GM23338 (cell line): ENCODE data around the gene DPYSL3.

Experiments
- CREB1 ChIP-seq: fragments of 250-450 bp; sonication (Bioruptor Pico); IDR thresholded peaks from 2 replicates; pipeline ENCODE4 v1.5.0; 2020; ENCODE audit warnings: low read depth, mild to moderate bottlenecking, moderate library complexity
- EZH2 ChIP-seq: fragments of 200-600 bp; sonication (generic); IDR thresholded peaks from one replicate; pipeline ENCODE4 v1.8.0; 2017; ENCODE audit warnings: antibody characterized with exemption, mild to moderate bottlenecking, low read depth; ENCODE audit not compliant: unreplicated experiment
- EZH2phosphoT487 ChIP-seq: fragments of 200-600 bp; sonication (generic); IDR thresholded peaks from one replicate; pipeline ENCODE4 v1.8.1; 2018; ENCODE audit warnings: antibody characterized with exemption; ENCODE audit not compliant: unreplicated experiment
- JUNB ChIP-seq: IDR thresholded peaks from one replicate; pipeline ENCODE4 v1.6.1; 2016; ENCODE audit warnings: antibody characterized with exemption; ENCODE audit not compliant: unreplicated experiment
- NANOG ChIP-seq: IDR thresholded peaks from 2 replicates; pipeline ENCODE4 v1.6.1; 2016; ENCODE audit warnings: antibody characterized with exemption, borderline replicate concordance
- POLR2AphosphoS5 ChIP-seq: IDR thresholded peaks from 2 replicates; pipeline ENCODE4 v1.6.1; 2016; ENCODE audit warnings: antibody characterized with exemption, low read depth
- STAT1 ChIP-seq: IDR thresholded peaks from one replicate; pipeline ENCODE4 v1.6.1; 2016; ENCODE audit warnings: antibody characterized with exemption; ENCODE audit not compliant: unreplicated experiment
- ZNF331 ChIP-seq: fragments of 250-450 bp; sonication (Bioruptor Pico); IDR thresholded peaks from 2 replicates; pipeline ENCODE4 v1.5.0; 2020; ENCODE audit warnings: low read depth, mild to moderate bottlenecking, moderate library complexity
- TF ChIP-seq, protein P1 (sequence below), 2 experiments: fragments of 200-600 bp in 1 of 2; sonication (generic) in 1 of 2; conservative IDR thresholded peaks; 2 replicates each; pipeline versions ENCODE4 v1.5.1 to v1.6.1; 2016 to 2017; ENCODE audit warnings: antibody characterized with exemption in 2 of 2, low read depth in 2 of 2, mild to moderate bottlenecking in 2 of 2, moderate library complexity in 1 of 2
- TF ChIP-seq, protein P2 (sequence below): IDR thresholded peaks from one replicate; pipeline ENCODE4 v1.6.1; 2018; ENCODE audit warnings: antibody characterized with exemption; ENCODE audit not compliant: unreplicated experiment
- TF ChIP-seq, protein P3 (sequence below): IDR thresholded peaks from 2 replicates; pipeline ENCODE4 v1.6.1; 2016; ENCODE audit warnings: antibody characterized with exemption

DNA sequence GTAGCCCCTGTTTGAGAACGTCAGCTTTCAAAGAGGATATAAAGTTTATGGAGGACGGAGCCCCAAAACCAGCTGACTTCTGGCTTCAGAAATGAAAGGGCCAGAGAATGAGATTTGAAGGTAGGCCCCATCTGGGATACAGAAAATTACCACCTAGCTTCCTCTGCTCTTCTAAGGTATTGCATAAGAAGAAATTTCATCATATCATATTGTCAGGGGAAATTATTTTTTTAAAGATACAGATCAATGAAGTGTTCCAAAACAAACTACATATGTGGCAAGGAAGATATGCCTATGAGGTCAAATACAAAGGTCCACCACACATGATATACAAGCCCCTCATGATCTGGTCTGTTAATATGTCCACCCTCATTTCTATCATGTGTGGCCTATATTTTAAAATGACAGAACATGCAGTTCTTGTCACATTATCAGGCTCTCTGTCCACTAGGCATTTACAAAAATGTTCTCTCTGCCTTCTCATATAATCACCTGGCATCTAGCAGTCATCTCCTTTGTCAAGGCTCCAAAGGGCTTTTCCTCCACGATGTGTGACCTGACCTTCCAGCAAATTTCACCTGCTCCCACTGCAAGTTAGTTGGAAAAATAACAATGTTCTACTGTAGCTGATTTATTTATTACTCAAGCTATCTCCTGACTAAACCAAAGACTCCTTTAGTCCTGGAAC, 83.1 kb downstream of the DPYSL3 start:
- TF ChIP-seq, protein P1, sequence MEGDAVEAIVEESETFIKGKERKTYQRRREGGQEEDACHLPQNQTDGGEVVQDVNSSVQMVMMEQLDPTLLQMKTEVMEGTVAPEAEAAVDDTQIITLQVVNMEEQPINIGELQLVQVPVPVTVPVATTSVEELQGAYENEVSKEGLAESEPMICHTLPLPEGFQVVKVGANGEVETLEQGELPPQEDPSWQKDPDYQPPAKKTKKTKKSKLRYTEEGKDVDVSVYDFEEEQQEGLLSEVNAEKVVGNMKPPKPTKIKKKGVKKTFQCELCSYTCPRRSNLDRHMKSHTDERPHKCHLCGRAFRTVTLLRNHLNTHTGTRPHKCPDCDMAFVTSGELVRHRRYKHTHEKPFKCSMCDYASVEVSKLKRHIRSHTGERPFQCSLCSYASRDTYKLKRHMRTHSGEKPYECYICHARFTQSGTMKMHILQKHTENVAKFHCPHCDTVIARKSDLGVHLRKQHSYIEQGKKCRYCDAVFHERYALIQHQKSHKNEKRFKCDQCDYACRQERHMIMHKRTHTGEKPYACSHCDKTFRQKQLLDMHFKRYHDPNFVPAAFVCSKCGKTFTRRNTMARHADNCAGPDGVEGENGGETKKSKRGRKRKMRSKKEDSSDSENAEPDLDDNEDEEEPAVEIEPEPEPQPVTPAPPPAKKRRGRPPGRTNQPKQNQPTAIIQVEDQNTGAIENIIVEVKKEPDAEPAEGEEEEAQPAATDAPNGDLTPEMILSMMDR (conservative IDR thresholded peaks at IDR 0.05; ENCODE audit: low read depth in 2 of 2), result no peak
- TF ChIP-seq EZH2, result no peak
- TF ChIP-seq, protein P2, sequence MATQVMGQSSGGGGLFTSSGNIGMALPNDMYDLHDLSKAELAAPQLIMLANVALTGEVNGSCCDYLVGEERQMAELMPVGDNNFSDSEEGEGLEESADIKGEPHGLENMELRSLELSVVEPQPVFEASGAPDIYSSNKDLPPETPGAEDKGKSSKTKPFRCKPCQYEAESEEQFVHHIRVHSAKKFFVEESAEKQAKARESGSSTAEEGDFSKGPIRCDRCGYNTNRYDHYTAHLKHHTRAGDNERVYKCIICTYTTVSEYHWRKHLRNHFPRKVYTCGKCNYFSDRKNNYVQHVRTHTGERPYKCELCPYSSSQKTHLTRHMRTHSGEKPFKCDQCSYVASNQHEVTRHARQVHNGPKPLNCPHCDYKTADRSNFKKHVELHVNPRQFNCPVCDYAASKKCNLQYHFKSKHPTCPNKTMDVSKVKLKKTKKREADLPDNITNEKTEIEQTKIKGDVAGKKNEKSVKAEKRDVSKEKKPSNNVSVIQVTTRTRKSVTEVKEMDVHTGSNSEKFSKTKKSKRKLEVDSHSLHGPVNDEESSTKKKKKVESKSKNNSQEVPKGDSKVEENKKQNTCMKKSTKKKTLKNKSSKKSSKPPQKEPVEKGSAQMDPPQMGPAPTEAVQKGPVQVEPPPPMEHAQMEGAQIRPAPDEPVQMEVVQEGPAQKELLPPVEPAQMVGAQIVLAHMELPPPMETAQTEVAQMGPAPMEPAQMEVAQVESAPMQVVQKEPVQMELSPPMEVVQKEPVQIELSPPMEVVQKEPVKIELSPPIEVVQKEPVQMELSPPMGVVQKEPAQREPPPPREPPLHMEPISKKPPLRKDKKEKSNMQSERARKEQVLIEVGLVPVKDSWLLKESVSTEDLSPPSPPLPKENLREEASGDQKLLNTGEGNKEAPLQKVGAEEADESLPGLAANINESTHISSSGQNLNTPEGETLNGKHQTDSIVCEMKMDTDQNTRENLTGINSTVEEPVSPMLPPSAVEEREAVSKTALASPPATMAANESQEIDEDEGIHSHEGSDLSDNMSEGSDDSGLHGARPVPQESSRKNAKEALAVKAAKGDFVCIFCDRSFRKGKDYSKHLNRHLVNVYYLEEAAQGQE, result no peak
- TF ChIP-seq EZH2phosphoT487, result no peak
- TF ChIP-seq ZNF331, result no peak
- TF ChIP-seq, protein P3, sequence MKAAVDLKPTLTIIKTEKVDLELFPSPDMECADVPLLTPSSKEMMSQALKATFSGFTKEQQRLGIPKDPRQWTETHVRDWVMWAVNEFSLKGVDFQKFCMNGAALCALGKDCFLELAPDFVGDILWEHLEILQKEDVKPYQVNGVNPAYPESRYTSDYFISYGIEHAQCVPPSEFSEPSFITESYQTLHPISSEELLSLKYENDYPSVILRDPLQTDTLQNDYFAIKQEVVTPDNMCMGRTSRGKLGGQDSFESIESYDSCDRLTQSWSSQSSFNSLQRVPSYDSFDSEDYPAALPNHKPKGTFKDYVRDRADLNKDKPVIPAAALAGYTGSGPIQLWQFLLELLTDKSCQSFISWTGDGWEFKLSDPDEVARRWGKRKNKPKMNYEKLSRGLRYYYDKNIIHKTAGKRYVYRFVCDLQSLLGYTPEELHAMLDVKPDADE, result no peak
- TF ChIP-seq CREB1, result no peak
- TF ChIP-seq POLR2AphosphoS5, result no peak
- no peak for TF ChIP-seq JUNB
- no peak for TF ChIP-seq STAT1
- TF ChIP-seq NANOG, result no peak
